ENCODE measurements around the gene TTYH2.
"Not testable (repeated sequence)": the region's sequence is repeated elsewhere in the genome, so short reads cannot be mapped to it uniquely, and the experiment has no call there.

The TTYH2 gene, protein sequence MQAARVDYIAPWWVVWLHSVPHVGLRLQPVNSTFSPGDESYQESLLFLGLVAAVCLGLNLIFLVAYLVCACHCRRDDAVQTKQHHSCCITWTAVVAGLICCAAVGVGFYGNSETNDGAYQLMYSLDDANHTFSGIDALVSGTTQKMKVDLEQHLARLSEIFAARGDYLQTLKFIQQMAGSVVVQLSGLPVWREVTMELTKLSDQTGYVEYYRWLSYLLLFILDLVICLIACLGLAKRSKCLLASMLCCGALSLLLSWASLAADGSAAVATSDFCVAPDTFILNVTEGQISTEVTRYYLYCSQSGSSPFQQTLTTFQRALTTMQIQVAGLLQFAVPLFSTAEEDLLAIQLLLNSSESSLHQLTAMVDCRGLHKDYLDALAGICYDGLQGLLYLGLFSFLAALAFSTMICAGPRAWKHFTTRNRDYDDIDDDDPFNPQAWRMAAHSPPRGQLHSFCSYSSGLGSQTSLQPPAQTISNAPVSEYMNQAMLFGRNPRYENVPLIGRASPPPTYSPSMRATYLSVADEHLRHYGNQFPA

GRCh38 chr17:74212913-74213791 is at the start of gene TTYH2:
TSS of gene TTYH2 (plus strand) at chr17:74213571. CDS start at chr17:74213588, 17 bp downstream.
- DNase-seq (ENCODE audit: low read depth) = peak; percentile 51

GRCh38 chr17:74163836-74164235 is 49.5 kb upstream of the TTYH2 start:
- DNase-seq (ENCODE audit: low read depth) = no peak

- no peak for DNase-seq (ENCODE audit: low read depth)
Observed at GRCh38 chr17:74164446-74165045, 48.8 kb upstream of the TTYH2 start.

GRCh38 chr17:74165797-74166365 is 47.5 kb upstream of the TTYH2 start:
- DNase-seq (ENCODE audit: low read depth) = no peak

DNA sequence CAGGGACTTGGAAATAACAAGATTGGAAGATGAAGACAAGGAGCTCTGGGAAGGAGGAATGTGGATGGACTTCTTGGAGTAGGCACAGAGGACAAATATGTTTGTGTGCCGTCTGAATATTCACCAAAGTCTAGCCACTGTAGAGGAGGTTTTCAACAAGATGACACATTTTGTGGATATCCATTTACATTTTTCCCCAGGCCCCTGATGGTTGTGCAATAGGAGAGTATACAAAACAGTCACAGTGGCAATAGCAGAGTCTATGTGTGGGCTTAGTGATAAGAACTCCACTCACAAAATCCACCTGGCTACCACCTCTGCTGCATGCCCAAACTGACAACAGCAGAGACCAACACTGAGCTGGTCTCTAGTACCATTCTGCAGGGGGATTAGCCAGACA is 42.4 kb upstream of the TTYH2 start:
- no peak for DNase-seq (ENCODE audit: low read depth)

DNA sequence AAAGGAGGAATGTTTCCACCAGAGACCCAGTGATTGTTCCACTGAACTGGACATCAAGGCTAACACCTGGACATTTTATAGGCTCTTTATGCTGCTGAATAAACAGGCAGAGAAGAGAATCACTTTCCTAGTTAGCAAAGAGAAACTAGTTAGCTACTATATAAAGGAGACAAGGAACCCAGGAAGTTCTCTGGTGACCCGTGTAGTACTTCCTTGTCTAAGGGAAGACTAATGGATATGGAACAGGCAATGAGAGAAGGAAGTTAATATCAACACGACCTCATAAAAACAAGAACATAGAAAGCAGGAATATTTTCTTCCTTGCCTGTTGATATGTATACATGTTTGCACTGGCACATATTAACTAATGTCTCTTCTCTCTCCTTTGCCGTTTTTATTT is 40.7 kb upstream of the TTYH2 start:
- no peak for DNase-seq (ENCODE audit: low read depth)

- DNase-seq (ENCODE audit: low read depth) = no peak
Observed at GRCh38 chr17:74176546-74177001, 36.8 kb upstream of the TTYH2 start.

DNA sequence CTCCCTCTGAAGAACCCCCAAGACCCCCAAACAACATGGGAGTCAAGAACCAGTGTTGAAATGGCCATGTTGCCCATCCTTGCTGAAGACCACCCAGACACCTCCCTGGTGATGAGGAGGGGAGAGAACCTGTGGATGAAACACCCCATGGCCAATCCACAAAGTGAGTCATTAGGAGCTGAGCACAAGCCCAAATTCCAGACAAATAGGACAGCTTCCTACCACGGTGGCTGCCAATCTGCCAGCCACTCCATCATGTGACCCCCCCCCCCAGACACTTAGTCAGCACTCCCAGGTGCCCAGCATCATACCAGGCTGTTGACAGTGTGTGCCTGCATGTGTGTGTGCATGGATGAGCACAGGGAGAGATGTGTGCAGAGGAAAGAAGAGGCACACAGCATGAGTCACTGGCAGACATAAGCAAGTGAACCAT is 36.3 kb upstream of the TTYH2 start:
- no peak for DNase-seq (ENCODE audit: low read depth)

DNA sequence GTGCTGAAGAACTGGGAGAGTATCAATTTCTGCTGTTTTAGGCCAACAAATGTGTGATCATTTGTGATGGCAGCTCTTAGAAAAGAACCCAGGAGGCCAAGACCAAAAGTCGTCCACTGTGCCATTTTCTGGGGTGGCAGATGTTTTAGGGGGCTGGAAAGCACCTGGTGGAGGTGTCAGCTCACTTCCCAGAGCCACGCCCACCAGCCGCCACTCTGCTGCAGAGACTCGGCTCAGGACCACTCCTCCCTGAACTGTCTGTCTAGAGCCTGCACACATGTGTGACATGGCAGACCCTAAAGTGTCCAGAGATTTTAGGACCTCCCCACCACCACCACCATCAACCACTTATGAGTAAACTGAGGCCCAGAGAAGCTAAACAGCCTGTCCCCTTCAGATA is 33.8 kb upstream of the TTYH2 start:
- DNase-seq (ENCODE audit: low read depth) = no peak

DNA sequence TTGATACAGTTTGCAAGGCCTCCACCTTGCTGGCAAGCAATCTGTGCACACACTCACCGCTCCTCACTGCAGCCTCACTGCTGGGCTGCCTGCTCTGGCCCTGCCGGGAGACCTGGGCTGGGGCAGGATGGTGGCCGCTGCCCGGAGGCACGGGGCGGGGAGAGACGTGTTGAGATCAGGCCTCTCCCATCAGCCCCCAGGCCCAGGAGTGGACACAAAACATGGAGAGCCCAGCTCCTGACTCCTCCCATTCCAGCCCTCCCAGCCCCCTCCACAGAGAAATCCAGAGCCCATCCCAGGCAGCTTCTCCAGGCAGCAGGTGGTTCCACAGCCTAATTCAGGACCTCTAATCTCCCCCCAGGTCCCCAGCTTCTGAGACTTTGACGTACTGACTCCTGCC is 33.0 kb upstream of the TTYH2 start:
- no peak for DNase-seq (ENCODE audit: low read depth)

GRCh38 chr17:74181341-74181740 is 32.0 kb upstream of the TTYH2 start:
- no peak for DNase-seq (ENCODE audit: low read depth)

- no peak for DNase-seq (ENCODE audit: low read depth)
Observed at GRCh38 chr17:74182041-74182723, 31.2 kb upstream of the TTYH2 start.

DNA sequence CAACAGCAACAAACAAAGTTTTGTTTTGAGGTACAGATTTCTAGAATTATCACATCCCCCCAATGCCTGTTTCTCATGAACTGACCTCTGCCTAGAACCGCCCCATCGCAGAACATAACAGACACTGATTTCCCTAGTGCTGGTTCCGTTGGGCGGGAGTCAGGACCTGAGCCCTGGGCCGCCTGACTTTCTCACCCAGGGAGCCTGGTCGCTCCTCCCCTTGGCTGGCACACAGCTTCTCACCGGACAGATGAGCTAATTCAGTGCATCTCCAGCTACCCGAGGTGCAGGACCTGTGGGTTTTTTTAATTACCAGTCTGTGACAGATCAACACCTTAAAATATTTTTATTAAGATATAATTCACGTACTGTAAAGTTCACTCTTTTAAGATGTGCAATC is 30.0 kb upstream of the TTYH2 start:
- DNase-seq (ENCODE audit: low read depth) = no peak

DNA sequence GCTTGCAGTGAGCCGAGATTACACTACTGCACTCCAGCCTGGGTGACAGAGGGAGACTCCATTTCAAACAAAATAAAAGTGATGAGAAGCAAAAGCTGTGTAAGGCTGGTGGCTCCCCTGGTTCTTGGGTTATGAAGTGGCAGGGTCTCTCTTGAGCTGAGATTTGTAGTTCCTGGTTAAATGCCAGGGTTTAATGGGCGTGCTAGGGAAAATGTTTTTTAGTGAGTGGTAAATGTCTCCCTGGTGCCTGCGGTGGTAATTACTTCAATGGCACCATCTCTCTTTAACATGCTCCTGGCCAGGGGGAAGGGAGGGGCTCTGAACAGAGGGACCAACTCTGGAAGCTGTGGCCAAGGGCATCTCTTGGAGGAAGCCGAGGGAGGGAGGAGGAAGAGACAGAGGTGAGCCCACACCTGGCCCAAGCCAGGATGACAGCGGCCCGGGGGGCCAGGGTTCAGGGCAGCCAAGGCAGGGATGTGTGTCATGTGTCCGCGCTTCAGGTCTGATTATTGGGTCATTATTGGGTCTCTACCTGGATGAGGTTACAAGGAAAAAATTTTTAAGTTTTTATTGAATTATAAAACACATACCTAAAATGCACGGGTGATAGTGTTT is 27.7 kb upstream of the TTYH2 start:
- DNase-seq (ENCODE audit: low read depth) = no peak

DNA sequence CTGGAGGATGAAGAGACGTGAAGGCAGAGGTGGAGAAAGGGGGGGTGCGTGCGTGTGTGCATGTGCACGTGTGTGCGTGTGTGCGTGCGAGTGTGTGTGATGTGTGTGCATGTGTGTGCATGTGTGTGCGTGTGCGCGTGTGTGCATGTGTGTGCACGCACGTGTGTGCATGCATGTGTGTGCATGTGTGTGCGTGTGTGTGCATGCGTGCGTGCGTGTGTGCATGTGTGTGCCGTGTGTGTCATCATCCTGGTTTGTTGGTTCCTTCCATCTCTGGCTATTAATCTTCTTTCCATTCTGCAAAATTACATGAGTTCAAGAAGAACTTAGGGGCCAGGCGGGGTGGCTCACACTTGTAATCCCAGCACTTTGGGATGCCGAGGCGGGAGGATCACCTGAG is 26.9 kb upstream of the TTYH2 start:
- DNase-seq (ENCODE audit: low read depth) = no peak

- DNase-seq (ENCODE audit: low read depth) = no peak
Observed at GRCh38 chr17:74187761-74188160, 25.6 kb upstream of the TTYH2 start.

GRCh38 chr17:74188687-74189086 is 24.7 kb upstream of the TTYH2 start:
- DNase-seq (ENCODE audit: low read depth) = not testable (repeated sequence)

DNA sequence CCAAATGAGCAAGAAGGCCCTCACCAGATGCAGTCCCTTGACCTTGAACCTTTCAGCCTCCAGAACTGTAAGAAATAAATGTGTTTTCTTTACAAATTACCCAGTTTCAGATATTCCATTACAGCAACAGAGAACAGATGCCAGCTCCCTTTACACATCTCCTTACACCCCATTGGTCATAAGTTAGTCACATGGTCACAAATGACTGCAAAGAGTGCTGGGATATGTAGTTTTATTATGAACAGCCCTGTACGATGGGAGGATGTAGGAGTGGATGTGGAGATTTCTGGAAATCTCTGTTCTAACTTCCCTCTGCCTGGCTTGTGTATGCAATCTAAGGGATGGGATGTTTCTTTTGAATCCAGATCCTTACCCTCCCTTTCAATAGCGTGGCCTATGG is 23.2 kb upstream of the TTYH2 start:
- DNase-seq (ENCODE audit: low read depth) = no peak

DNA sequence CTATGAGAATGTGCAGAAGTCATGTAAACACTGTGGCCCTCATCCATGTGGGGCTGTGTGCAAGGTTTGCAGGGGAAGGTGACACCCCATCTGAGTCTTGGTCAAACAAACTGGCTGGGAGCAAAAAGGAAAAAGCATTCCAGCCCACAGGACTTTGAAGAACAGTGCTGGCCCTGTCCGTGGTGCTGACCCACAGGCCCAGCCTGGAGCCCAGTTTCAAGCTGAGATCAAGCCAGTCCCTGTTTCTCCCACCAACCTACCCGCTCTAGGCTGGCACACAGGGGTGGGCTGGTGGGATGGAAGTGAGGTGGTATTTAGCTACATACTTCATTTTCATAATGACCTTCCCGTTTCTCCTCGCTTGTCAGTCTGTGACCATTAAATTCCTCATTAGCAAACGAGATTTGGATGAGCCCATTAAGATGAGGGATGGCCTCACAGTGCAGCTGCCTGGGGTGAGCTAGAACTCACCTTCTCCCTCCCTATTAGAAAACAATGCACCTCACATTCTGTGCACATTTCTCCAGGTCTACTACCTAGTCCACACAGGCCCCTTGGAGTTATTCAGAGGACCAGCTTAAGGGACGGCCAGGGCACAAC is 22.5 kb upstream of the TTYH2 start:
- DNase-seq (ENCODE audit: low read depth) = no peak

DNA sequence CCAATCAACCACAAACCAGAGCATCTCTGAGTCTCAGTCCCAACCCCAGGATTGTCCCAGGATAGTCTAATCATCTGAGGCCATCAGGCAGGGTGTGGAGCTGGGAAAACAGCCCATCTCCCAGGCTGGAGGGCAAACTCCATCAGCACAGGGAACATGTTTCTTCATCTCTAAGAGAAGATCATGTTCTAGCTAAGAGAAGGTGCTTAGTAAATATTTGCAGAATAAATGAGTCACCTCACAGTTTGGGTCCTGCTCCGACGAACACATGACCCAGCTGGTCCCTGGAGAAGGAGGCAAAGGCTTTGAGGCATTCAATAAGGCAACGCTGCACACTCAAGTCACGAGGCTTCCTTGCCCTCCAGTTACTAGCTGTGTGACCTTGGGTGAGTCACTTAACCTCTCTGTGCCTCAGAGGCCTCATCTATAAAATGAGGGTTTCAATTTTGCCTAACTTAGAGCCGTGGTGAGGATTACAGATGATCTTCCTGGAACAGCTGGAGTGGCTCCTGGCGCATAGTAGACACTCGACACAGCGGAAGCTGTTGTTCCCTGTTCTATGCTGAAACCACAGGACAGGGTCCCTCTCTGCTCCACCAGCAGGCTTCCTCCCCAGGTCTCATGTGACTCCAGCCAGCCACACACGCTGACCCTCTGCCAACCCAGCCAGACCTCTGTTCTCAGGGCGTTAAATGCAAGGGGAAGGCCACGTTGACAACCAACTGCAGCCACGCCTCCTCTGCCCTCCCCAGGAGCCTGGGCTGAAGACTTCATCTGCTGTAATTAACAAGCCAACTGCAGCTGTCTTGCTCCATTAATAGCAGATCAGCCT is 20.2 kb upstream of the TTYH2 start:
- no peak for DNase-seq (ENCODE audit: low read depth)

Data from stimulated activated CD8-positive, alpha-beta memory T cell treated with anti-CD3 and anti-CD28 coated beads, Interleukin-15, amount 100 ng/mL, for 24 hours (primary cell).